Liver (tissue), 3 donors: ENCODE results near the gene PRKN.

ENCODE experiments used
- CTCF ChIP-seq: fragments of 150-350 bp; IDR thresholded peaks from 2 replicates; pipeline ENCODE4 v1.5.1; 2017; ENCODE audit warnings: improper control_type of control experiment, low read depth, low read length; ENCODE audit not compliant: missing input control
- FOXA1 ChIP-seq: IDR thresholded peaks from 2 replicates; pipeline ENCODE4 v1.6.1; 2016; ENCODE audit warnings: antibody characterized with exemption
- GABPA ChIP-seq, 2 donors: IDR thresholded peaks in 1 of 2; conservative IDR thresholded peaks in 1 of 2; 2 replicates each; pipeline ENCODE4 v1.6.1; 2016; ENCODE audit warnings: antibody characterized with exemption in 2 of 2, mild to moderate bottlenecking in 1 of 2, moderate library complexity in 1 of 2
- HNF4A ChIP-seq, 2 donors: conservative IDR thresholded peaks; 2 replicates each; pipeline ENCODE4 v1.6.1; 2016; ENCODE audit warnings: antibody characterized with exemption in 2 of 2, mild to moderate bottlenecking in 2 of 2
- HNF4G ChIP-seq: IDR thresholded peaks from 2 replicates; pipeline ENCODE4 v1.6.1; 2016; ENCODE audit warnings: antibody characterized with exemption
- JUND ChIP-seq, 2 donors: IDR thresholded peaks; 2 replicates each; pipeline ENCODE4 v1.6.1; 2016; ENCODE audit warnings: antibody characterized with exemption in 2 of 2
- RAD21 ChIP-seq, 2 donors: IDR thresholded peaks; 2 replicates each; pipeline ENCODE4 v1.6.1; 2016; ENCODE audit warnings: antibody characterized with exemption in 2 of 2, mild to moderate bottlenecking in 2 of 2
- SP1 ChIP-seq: IDR thresholded peaks from 2 replicates; pipeline ENCODE4 v1.6.1; 2018; ENCODE audit warnings: antibody characterized with exemption, mild to moderate bottlenecking
- TAF1 ChIP-seq: conservative IDR thresholded peaks from 2 replicates; pipeline ENCODE4 v1.6.1; 2016; ENCODE audit warnings: antibody characterized with exemption, mild to moderate bottlenecking
- YY1 ChIP-seq: IDR thresholded peaks from 2 replicates; pipeline ENCODE4 v1.6.1; 2016; ENCODE audit warnings: antibody characterized with exemption, mild to moderate bottlenecking
- TF ChIP-seq, protein P1 (sequence below): IDR thresholded peaks from 2 replicates; pipeline ENCODE4 v1.6.1; 2016; ENCODE audit warnings: antibody characterized with exemption
- TF ChIP-seq, protein P2 (sequence below): IDR thresholded peaks from 2 replicates; pipeline ENCODE4 v1.6.1; 2016; ENCODE audit warnings: antibody characterized with exemption, mild to moderate bottlenecking
- donor health status: healthy.
- donor health status: healthy.

DNA sequence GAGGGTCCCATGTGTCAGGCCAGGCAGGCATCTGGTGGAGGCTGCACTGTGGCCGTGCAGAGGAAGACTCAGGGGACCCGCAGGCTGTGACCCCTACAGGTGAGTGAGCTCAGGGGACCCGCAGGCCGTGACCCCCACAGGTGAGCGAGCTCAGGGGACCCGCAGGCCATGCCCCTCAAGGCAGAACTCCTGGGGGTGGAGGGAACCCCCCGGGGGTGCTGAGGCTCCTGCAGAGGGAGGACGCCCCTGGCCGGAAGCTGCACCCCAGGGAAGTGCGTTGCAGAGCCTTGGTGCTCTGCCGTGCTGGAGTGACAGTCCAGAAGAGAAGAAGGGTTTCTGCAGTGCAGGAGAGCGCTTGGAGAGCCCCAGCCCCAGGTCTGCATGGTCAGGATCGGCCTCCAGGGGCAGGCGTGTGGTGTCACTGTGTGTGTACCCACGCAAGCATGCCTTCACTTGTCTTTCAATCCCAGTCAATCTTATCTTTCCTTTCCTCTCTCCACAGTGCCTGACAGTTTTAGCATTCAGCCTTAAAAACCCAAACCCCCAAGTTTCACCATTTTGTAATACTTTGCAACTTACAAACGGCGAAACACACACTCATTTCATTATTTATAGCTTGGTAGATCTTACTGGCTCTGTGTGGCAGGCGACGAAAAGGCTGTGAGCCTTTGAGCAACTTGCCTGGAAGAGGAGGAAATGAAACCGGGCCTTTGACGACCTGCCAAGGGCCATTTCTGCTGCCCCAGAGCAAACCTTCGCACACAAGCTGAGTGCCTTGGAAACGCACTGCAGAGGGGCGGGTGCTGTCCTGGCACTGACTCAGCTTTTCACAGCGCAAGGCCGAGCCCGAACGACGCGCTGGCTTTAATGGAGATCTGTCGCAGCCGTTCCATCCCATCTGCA, 1352.3 kb downstream of the PRKN start:
- TF ChIP-seq HNF4G (no peak), RAD21 (IDR thresholded peaks at IDR 0.05) (no peak), FOXA1 (no peak), CTCF (no peak), SP1 (no peak), HNF4A (conservative IDR thresholded peaks at IDR 0.05) (no peak), GABPA (IDR thresholded peaks at IDR 0.05 in 1 of 2, conservative IDR thresholded peaks at IDR 0.05 in 1 of 2) (no peak), JUND (IDR thresholded peaks at IDR 0.05) (no peak), TAF1 (no peak), YY1 (no peak)
- TF ChIP-seq, protein P1, sequence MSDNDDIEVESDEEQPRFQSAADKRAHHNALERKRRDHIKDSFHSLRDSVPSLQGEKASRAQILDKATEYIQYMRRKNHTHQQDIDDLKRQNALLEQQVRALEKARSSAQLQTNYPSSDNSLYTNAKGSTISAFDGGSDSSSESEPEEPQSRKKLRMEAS: no peak
- TF ChIP-seq, protein P2, sequence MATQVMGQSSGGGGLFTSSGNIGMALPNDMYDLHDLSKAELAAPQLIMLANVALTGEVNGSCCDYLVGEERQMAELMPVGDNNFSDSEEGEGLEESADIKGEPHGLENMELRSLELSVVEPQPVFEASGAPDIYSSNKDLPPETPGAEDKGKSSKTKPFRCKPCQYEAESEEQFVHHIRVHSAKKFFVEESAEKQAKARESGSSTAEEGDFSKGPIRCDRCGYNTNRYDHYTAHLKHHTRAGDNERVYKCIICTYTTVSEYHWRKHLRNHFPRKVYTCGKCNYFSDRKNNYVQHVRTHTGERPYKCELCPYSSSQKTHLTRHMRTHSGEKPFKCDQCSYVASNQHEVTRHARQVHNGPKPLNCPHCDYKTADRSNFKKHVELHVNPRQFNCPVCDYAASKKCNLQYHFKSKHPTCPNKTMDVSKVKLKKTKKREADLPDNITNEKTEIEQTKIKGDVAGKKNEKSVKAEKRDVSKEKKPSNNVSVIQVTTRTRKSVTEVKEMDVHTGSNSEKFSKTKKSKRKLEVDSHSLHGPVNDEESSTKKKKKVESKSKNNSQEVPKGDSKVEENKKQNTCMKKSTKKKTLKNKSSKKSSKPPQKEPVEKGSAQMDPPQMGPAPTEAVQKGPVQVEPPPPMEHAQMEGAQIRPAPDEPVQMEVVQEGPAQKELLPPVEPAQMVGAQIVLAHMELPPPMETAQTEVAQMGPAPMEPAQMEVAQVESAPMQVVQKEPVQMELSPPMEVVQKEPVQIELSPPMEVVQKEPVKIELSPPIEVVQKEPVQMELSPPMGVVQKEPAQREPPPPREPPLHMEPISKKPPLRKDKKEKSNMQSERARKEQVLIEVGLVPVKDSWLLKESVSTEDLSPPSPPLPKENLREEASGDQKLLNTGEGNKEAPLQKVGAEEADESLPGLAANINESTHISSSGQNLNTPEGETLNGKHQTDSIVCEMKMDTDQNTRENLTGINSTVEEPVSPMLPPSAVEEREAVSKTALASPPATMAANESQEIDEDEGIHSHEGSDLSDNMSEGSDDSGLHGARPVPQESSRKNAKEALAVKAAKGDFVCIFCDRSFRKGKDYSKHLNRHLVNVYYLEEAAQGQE: no peak
